IPS-20b (cell line): Measurements from ENCODE around the gene LGALS13.
"Not testable (repeated sequence)": the region's sequence is repeated elsewhere in the genome, so short reads cannot be mapped to it uniquely, and the experiment has no call there.

ENCODE experiments used
- H3K27ac ChIP-seq: one replicate; pipeline ENCODE4 v1.5.1; 2013; ENCODE audit warnings: low read length
- H3K27me3 ChIP-seq: 2 replicates; pipeline ENCODE4 v1.6.1; 2013; ENCODE audit warnings: mild to moderate bottlenecking, low read length, inconsistent platforms; ENCODE audit not compliant: insufficient read depth
- H3K36me3 ChIP-seq: 2 replicates; pipeline ENCODE4 v1.6.1; 2013; ENCODE audit warnings: low read depth, mild to moderate bottlenecking, inconsistent platforms, low read length, moderate library complexity; ENCODE audit not compliant: insufficient read depth
- H3K4me1 ChIP-seq: 2 replicates; pipeline ENCODE4 v1.6.1; 2013; ENCODE audit warnings: mild to moderate bottlenecking, control low read depth, inconsistent platforms, low read length, moderate library complexity; ENCODE audit not compliant: insufficient read depth
- H3K4me3 ChIP-seq: 2 replicates; pipeline ENCODE4 v1.5.1; 2013; ENCODE audit warnings: mild to moderate bottlenecking, low read length, inconsistent platforms
- H3K9ac ChIP-seq: 2 replicates; pipeline ENCODE4 v1.6.1; 2013; ENCODE audit warnings: low read depth, mild to moderate bottlenecking, inconsistent platforms, low read length, moderate library complexity
- H3K9me3 ChIP-seq: 2 replicates; pipeline ENCODE4 v1.6.1; 2013; ENCODE audit warnings: mild to moderate bottlenecking, low read depth, low read length, inconsistent platforms; ENCODE audit not compliant: insufficient read depth

LGALS13 gene

GRCh38 chr19:39623946-39624345, 21.6 kb downstream of the LGALS13 start:
- Histone ChIP-seq H3K9me3 (no peaks in the 10 kb centered on the region; the same call in 1 of the 2 replicates), H3K9ac (no peak overlapping the region), H3K36me3 (no peaks in the 10 kb centered on the region), H3K4me1 (peaks cover 4% of the 10 kb centered on the region; the same call in 1 of the 2 replicates), H3K4me3 (no peak overlapping the region), H3K27ac (no peak overlapping the region), H3K27me3 (no peaks in the 10 kb centered on the region)

DNA sequence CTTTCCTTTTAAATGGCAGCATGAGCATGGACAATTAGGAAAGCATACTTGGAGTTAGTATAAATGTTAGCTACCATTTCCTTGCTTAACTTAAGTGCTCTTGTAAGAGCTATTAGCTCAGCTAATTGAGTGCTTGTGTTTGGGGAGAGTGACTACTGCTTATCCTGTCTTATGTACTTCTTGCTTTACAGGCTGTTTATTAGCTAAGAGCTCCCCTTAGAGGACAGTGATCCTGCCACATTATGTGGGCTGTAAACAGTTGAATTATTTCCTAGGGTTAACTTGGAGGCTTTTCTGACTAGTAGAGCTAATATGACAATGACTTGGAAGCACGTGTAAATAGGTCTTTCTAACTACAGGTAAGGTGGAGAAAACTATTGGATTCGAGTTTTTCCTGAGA, 25.3 kb downstream of the LGALS13 start:
- not testable (repeated sequence) for H3K4me3 ChIP-seq, H3K27me3 ChIP-seq, H3K36me3 ChIP-seq, H3K27ac ChIP-seq, H3K9ac ChIP-seq, H3K9me3 ChIP-seq, H3K4me1 ChIP-seq

DNA sequence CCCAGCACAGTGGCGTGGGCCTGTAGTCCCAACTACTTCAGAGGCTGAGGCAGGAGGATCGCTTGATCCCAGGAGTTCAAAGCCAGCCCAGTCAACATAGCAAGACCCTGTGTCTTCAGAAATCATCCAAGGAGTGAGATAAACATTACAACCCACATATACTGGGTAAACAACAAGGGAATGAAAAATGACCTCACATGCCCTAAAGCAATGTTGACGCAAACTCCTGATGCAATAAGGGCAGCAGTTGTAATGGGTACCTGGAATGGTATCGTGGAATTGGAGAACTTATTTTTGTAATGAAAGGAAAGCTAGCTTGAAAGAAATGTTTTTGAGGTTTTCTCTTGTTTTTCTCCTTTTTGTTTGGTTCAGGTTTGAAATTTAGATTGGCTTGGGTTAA, 28.9 kb downstream of the LGALS13 start:
- Histone ChIP-seq H3K4me1 (no peaks in the 10 kb centered on the region), H3K4me3 (no peak overlapping the region), H3K9me3 (no peaks in the 10 kb centered on the region), H3K27ac (no peak overlapping the region), H3K36me3 (no peaks in the 10 kb centered on the region), H3K27me3 (no peaks in the 10 kb centered on the region), H3K9ac (no peak overlapping the region)

GRCh38 chr19:39631626-39632025, 29.3 kb downstream of the LGALS13 start:
- no peaks in the 10 kb centered on the region for H3K27me3 ChIP-seq
- no peak overlapping the region for H3K9ac ChIP-seq
- H3K27ac ChIP-seq = no peak overlapping the region
- no peaks in the 10 kb centered on the region for H3K36me3 ChIP-seq
- H3K4me3 ChIP-seq = no peak overlapping the region
- no peaks in the 10 kb centered on the region for H3K4me1 ChIP-seq
- no peaks in the 10 kb centered on the region for H3K9me3 ChIP-seq

DNA sequence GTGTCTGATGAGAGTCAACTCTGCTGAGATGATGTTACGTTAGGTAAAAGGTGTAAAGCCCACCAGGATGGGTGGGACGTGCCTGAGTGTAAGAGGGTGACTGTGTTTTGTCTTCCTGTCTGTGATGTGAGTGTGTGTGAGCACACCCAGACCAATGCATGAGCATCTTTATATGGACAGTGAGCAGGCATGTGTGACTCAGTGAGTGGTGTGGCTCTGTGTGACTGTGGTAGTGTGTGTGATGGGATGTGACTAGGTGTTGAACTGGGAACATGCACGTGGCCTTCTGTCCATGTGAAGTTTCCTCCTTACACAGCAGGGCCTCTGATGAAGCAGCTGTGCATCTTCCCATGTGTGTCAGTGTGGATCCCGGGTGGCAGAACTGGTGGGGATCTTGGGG, 35.6 kb downstream of the LGALS13 start:
- Histone ChIP-seq H3K4me1 (no peaks in the 10 kb centered on the region), H3K9me3 (no peaks in the 10 kb centered on the region), H3K4me3 (no peak overlapping the region), H3K27ac (no peak overlapping the region), H3K36me3 (no peaks in the 10 kb centered on the region), H3K9ac (no peak overlapping the region), H3K27me3 (peaks cover 14% of the 10 kb centered on the region)

GRCh38 chr19:39641773-39642172, 39.4 kb downstream of the LGALS13 start:
- Histone ChIP-seq H3K27me3 (peaks cover 23% of the 10 kb centered on the region), H3K9me3 (no peaks in the 10 kb centered on the region)

GRCh38 chr19:39643591-39643990, 41.3 kb downstream of the LGALS13 start:
- H3K36me3 ChIP-seq = no peaks in the 10 kb centered on the region
- H3K27me3 ChIP-seq = peaks cover 30% of the 10 kb centered on the region
- H3K9ac ChIP-seq = no peak overlapping the region
- H3K9me3 ChIP-seq = 0 out of 2 replicates have a peak, but pooled peaks cover 5% of the 10 kb centered on the region
- H3K4me3 ChIP-seq = no peak overlapping the region
- no peak overlapping the region for H3K27ac ChIP-seq
- H3K4me1 ChIP-seq = no peaks in the 10 kb centered on the region

More at GRCh38 chr19:39641773-39642172, 39.4 kb downstream of the LGALS13 start:
- Histone ChIP-seq H3K27ac (no peak overlapping the region), H3K9ac (no peak overlapping the region), H3K4me3 (no peak overlapping the region), H3K36me3 (no peaks in the 10 kb centered on the region), H3K4me1 (no peaks in the 10 kb centered on the region)

- H3K4me1 ChIP-seq = no peaks in the 10 kb centered on the region
- peaks cover 32% of the 10 kb centered on the region for H3K27me3 ChIP-seq
- H3K27ac ChIP-seq = no peak overlapping the region
- no peak overlapping the region for H3K4me3 ChIP-seq
- H3K36me3 ChIP-seq = no peaks in the 10 kb centered on the region
- H3K9ac ChIP-seq = no peak overlapping the region
- H3K9me3 ChIP-seq = 0 out of 2 replicates have a peak, but pooled peaks cover 5% of the 10 kb centered on the region
Measured at GRCh38 chr19:39645800-39646411, 43.6 kb downstream of the LGALS13 start.

GRCh38 chr19:39647918-39648317, 45.6 kb downstream of the LGALS13 start:
- Histone ChIP-seq H3K4me1 (no peaks in the 10 kb centered on the region), H3K27ac (no peak overlapping the region), H3K9ac (no peak overlapping the region), H3K4me3 (no peak overlapping the region), H3K9me3 (0 out of 2 replicates have a peak, but pooled peaks cover 5% of the 10 kb centered on the region), H3K27me3 (peaks cover 22% of the 10 kb centered on the region), H3K36me3 (no peaks in the 10 kb centered on the region)

- no peak within 1 kb of the TSS for H3K4me3 ChIP-seq
- H3K27me3 ChIP-seq = peaks cover 16% of the 10 kb centered on the region
- no peak within 1 kb of the TSS for H3K9ac ChIP-seq
- H3K4me1 ChIP-seq = no peaks in the 10 kb centered on the region
- H3K36me3 ChIP-seq = no peaks in the 10 kb centered on the region
- H3K9me3 ChIP-seq = no peaks in the 10 kb centered on the region
- no peak within 1 kb of the TSS for H3K27ac ChIP-seq
Measured at GRCh38 chr19:39655613-39656012, 53.3 kb downstream of the LGALS13 start, which contains the start of gene LGALS16. Gene LGALS16 (plus strand): TSS chr19:39655913. CDS start chr19:39655962, 49 bp downstream.
